ENCODE data around the gene KLF7. TPM values are rescaled to one million over a fixed set of nuclear protein-coding genes. Genes with fewer than 3 reads are reported as not detected.
A peak's percentile ranks its signal among the peaks of the same experiment; 100 is the strongest.

The KLF7 gene
- total and polyA plus RNA-seq, 2 donors (not counting 3 experiments of a cell fraction or from before 2014, with no cell fraction given) = 32.8 to 42.9 TPM

- ChIA-PET POLR2A (no interaction called here), CTCF (no interaction called here)
- Histone ChIP-seq H3K9ac (replicated peaks; ENCODE audit: extremely low read depth, insufficient read depth, low read length) (peak overlapping the region; percentile 4), H3K9me3 (replicated peaks; ENCODE audit: control insufficient read depth, insufficient read depth, low read length) (no peaks in the 10 kb centered on the region), H3K79me2 (ENCODE audit: control insufficient read depth, insufficient read depth, low read length) (peaks cover 99% of the 10 kb centered on the region), H4K20me1 (replicated peaks; ENCODE audit: control insufficient read depth, extremely low read depth, insufficient read depth, low read length) (no peaks in the 10 kb centered on the region), H3K4me1 (ENCODE audit: control insufficient read depth, extremely low read depth, insufficient read depth, low read length) (peaks cover 64% of the 10 kb centered on the region), H2AFZ (ENCODE audit: low read depth, low read length) (no peak overlapping the region), H3K4me2 (ENCODE audit: insufficient read depth, low read length) (peak overlapping the region; percentile 52), H3K27ac (ENCODE audit: insufficient read depth, low read depth, low read length) (no peak overlapping the region), H3K9me1 (replicated peaks; ENCODE audit: control insufficient read depth, extremely low read depth, insufficient read depth, low read length) (no peaks in the 10 kb centered on the region), H3K27me3 (ENCODE audit: control insufficient read depth in 2 of 2, insufficient read depth in 2 of 2, low read length in 2 of 2) (no peaks in the 10 kb centered on the region), H3K36me3 (ENCODE audit: control insufficient read depth in 2 of 2, extremely low read depth in 1 of 2, insufficient read depth in 2 of 2, low read length in 2 of 2) (peaks cover 0 to 4% of the 10 kb centered on the region in 2 experiments), H3K4me3 (replicated peaks in 1 of 3; ENCODE audit: insufficient read depth in 1 of 3, low read depth in 1 of 3, low read length in 3 of 3) (no peak overlapping the region)
- TF ChIP-seq JUN (IDR thresholded peaks at IDR 0.05; ENCODE audit: borderline replicate concordance, insufficient read depth, insufficient read length, low read depth) = no peak
- no peak for TF ChIP-seq GATA2 (IDR thresholded peaks at IDR 0.05; ENCODE audit: insufficient read depth, insufficient read length, low read depth, low read length)
- no peak for TF ChIP-seq FOS (IDR thresholded peaks at IDR 0.05; ENCODE audit: borderline replicate concordance, insufficient read depth, low read length)
- TF ChIP-seq MAX (IDR thresholded peaks at IDR 0.05; ENCODE audit: insufficient read depth, insufficient read length) = no peak
- no peak for TF ChIP-seq EZH2 (IDR thresholded peaks at IDR 0.05; ENCODE audit: borderline replicate concordance, low read depth, low read length, severe bottlenecking)
- TF ChIP-seq MYC (IDR thresholded peaks at IDR 0.05; ENCODE audit: low read depth, low read length) = no peak
- no peak for TF ChIP-seq POLR2AphosphoS5 (IDR thresholded peaks at IDR 0.05; ENCODE audit: insufficient read depth, low read depth, low read length)
- TF ChIP-seq CTCF (IDR thresholded peaks at IDR 0.05; ENCODE audit: extremely low read depth in 1 of 2, insufficient read depth in 1 of 2, low read depth in 1 of 2, low read length in 2 of 2) = no peak
- no peak for TF ChIP-seq POLR2A (IDR thresholded peaks at IDR 0.05; ENCODE audit: low read depth, low read length)
- no peak for DNase-seq (ENCODE audit: low read depth, low spot score)
- no TSS peak for BruUV-seq (replicated peaks)
- intact Hi-C loops (cut with micrococcal nuclease) = no loop called here
- dilution Hi-C loops (cut with MboI; ENCODE audit: extremely low pct_ligation_motif_present, low sequenced_read_pairs) = no loop called here
- no peak for FAIRE-seq
Observed at GRCh38 chr2:207150284-207150683, 15.5 kb downstream of the KLF7 start.
